Spinal cord (tissue), 10 donors: Measurements from ENCODE around the gene FAM186B. TPM values are rescaled to one million over a fixed set of nuclear protein-coding genes. Genes with fewer than 3 reads are reported as not detected.

Experiments
- DNase-seq, 6 donors: peaks; one replicate each; pipeline versions ENCODE4 v3.0.0 to v3.0.0-alpha.2; 2013 to 2015; ENCODE audit warnings: low spot score in 6 of 6, low read depth in 4 of 6
- H3K27ac ChIP-seq: one replicate; pipeline ENCODE4 v1.5.1; 2013; ENCODE audit warnings: low read depth, low read length, control low read depth
- H3K27me3 ChIP-seq: one replicate; pipeline ENCODE4 v1.6.1; 2013; ENCODE audit warnings: low read length; ENCODE audit not compliant: control insufficient read depth, insufficient read depth
- H3K36me3 ChIP-seq: one replicate; pipeline ENCODE4 v1.6.1; 2013; ENCODE audit warnings: low read length; ENCODE audit not compliant: control insufficient read depth, insufficient read depth
- H3K4me1 ChIP-seq: one replicate; pipeline ENCODE4 v1.6.1; 2013; ENCODE audit warnings: low read length; ENCODE audit not compliant: control insufficient read depth, insufficient read depth
- H3K4me3 ChIP-seq: one replicate; pipeline ENCODE4 v1.5.1; 2013; ENCODE audit warnings: low read depth, low read length, control low read depth
- H3K9me3 ChIP-seq: one replicate; pipeline ENCODE4 v1.6.1; 2013; ENCODE audit warnings: low read length; ENCODE audit not compliant: control insufficient read depth, insufficient read depth
- WGBS: methylation state at CpG from one replicate; pipeline ENCODE4 v1.1.5; 2013; ENCODE audit warnings: missing lambda C conversion rate; ENCODE audit not compliant: insufficient coverage; 5-methylcytosine and 5-hydroxymethylcytosine counted together
- polyA plus RNA-seq, 2 donors: library from polyadenylated mRNA; unstranded; fragments of 120-200 nt; gene quantifications; one replicate each; pipeline ENCODE4 v1.2.1, GENCODE V29; 2013; ENCODE audit not compliant: insufficient read length in 2 of 2
- total RNA-seq, 2 donors: library from RNA; depleted of rRNA in 1 of 2; stranded (reverse); fragments of 120-200 nt in 1 of 2; fragments of >200 nt in 1 of 2; gene quantifications; one replicate each; pipeline versions ENCODE4 v1.2.3 to v1.2.4, GENCODE V29; 2013 to 2014
- donor health status: healthy.

Gene FAM186B
- total and polyA plus RNA-seq, 4 donors, result 0.10 to 3.4 (median 0.46) TPM

- DNase-seq, result no peak
- WGBS, result 93% methylated on average over 7 of the region's 7 CpGs
- no peaks in the 10 kb centered on the region for H3K9me3 ChIP-seq
- H3K4me3 ChIP-seq, result no peak overlapping the region
- H3K36me3 ChIP-seq, result peaks cover 95% of the 10 kb centered on the region
- no peak overlapping the region for H3K27ac ChIP-seq
- peaks cover 36% of the 10 kb centered on the region for H3K4me1 ChIP-seq
- H3K27me3 ChIP-seq, result no peaks in the 10 kb centered on the region
Measured at GRCh38 chr12:49646331-49646830, 40.9 kb upstream of the FAM186B start.

DNA sequence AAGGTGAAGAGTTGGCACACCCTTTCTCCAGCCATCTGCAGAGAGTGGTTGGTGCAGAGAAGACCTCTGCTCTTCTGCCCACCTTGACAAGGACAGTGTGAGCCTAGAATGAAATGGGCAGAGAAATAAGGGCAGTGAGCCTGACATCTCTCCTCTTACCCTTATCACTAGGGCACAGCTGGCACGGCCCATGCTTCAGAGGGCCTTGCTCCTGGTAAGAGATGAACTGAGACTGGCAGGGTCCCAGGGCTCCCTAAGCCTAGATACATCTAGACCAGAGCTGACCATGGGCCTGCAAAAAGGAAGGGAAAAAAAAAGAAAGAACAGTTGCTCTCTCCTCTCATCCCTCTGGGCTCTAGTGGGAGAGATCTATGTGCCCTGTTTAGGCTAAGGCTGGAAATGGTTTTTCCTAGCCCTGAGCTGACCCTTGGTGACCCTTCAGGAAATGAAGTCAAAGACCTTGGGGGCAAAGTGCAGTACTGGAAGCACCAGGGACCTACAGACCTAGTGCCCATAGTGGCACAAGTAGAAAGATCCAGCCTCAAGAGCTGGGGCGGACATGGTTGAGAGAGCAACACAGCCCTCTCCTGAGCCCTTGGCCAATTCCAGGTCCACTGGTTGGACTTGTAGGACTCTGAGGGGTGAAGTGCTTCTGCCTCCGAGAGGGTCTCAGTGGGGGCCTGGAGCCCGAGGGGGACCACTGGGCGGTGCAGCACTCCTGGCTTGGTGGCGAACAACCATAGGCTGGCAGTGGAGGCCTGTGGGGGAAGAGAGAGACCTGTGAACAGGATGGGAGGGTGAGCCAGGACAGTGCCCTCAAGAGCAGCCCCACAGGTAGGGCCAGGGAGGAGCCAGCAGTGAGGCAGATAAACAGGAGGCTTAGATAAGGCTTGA is 40.0 kb upstream of the FAM186B start:
- Histone ChIP-seq H3K4me3 (no peak overlapping the region), H3K9me3 (no peaks in the 10 kb centered on the region), H3K36me3 (peaks cover 87% of the 10 kb centered on the region), H3K4me1 (peaks cover 36% of the 10 kb centered on the region), H3K27me3 (no peaks in the 10 kb centered on the region), H3K27ac (no peak overlapping the region)
- DNase-seq, result no peak
- WGBS, result 96% methylated on average over 5 of the region's 6 CpGs

DNA sequence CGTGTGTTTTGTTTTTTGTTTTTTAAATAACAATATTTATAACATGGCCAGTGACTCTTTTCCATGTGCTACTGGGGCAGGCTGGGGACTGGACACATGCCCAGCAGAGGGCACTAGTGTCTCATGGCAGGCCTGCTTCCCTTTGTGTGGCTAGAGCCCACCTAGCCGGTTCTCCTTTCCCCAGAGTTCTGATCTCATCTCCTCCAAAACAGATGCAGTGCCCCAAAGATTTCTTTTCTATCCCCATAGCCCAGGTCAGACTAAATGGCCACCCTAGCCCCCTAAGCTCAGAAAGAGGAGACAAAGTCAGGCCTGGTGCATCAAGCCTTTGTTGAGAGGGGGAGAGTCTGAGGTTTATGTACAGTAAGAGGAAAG is 39.2 kb upstream of the FAM186B start:
- 0% methylated on average over 1 of the region's 2 CpGs for WGBS
- no peak overlapping the region for H3K27ac ChIP-seq
- peak in 4 of 6 donors; percentile 61 to 89 (median 75) for DNase-seq
- H3K27me3 ChIP-seq, result no peaks in the 10 kb centered on the region
- peaks cover 35% of the 10 kb centered on the region for H3K4me1 ChIP-seq
- H3K4me3 ChIP-seq, result no peak overlapping the region
- peaks cover 80% of the 10 kb centered on the region for H3K36me3 ChIP-seq
- no peaks in the 10 kb centered on the region for H3K9me3 ChIP-seq

- H3K4me3 ChIP-seq, result no peak overlapping the region
- H3K27ac ChIP-seq, result no peak overlapping the region
- H3K36me3 ChIP-seq, result peaks cover 75% of the 10 kb centered on the region
- peaks cover 33% of the 10 kb centered on the region for H3K4me1 ChIP-seq
- DNase-seq, result no peak
- H3K9me3 ChIP-seq, result no peaks in the 10 kb centered on the region
- 86% methylated on average over 9 of the region's 10 CpGs for WGBS
- H3K27me3 ChIP-seq, result no peaks in the 10 kb centered on the region
Measured at GRCh38 chr12:49643961-49644619, 38.7 kb upstream of the FAM186B start.

DNA sequence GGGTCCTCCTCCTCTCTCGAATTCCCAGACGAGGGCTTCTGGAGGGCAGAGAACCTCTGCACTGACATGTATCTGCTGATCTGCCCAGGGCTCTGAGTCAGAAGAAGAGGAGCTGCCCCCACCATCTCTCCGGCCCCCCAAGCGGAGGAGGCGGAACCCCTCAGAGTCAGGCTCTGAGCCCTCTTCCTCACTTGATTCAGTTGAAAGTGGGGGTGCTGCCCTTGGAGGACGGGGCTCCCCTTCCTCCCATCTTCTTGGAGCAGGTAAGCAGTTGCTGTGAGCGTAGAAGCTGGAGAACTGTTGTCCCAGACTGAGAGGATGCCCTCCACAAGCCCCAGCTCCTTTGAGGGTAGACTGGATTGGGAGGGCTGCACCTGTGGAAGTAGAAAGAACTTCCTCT is 37.7 kb upstream of the FAM186B start:
- DNase-seq, result no peak
- WGBS, result 92% methylated on average over 4 of the region's 7 CpGs
- Histone ChIP-seq H3K36me3 (peaks cover 66% of the 10 kb centered on the region), H3K27me3 (no peaks in the 10 kb centered on the region), H3K4me3 (no peak overlapping the region), H3K4me1 (peaks cover 26% of the 10 kb centered on the region), H3K9me3 (no peaks in the 10 kb centered on the region), H3K27ac (no peak overlapping the region)

- no peak overlapping the region for H3K4me3 ChIP-seq
- peaks cover 23% of the 10 kb centered on the region for H3K4me1 ChIP-seq
- no peak overlapping the region for H3K27ac ChIP-seq
- peaks cover 61% of the 10 kb centered on the region for H3K36me3 ChIP-seq
- no peaks in the 10 kb centered on the region for H3K9me3 ChIP-seq
- DNase-seq, result no peak
- 88% methylated on average over 7 of the region's 11 CpGs for WGBS
- H3K27me3 ChIP-seq, result no peaks in the 10 kb centered on the region
Measured at GRCh38 chr12:49642370-49642802, 36.9 kb upstream of the FAM186B start.

GRCh38 chr12:49641748-49642369 is 36.4 kb upstream of the FAM186B start:
- WGBS, result 88% methylated on average over 14 of the region's 17 CpGs
- H3K4me1 ChIP-seq, result peaks cover 23% of the 10 kb centered on the region
- H3K36me3 ChIP-seq, result peaks cover 57% of the 10 kb centered on the region
- no peak overlapping the region for H3K27ac ChIP-seq
- H3K27me3 ChIP-seq, result no peaks in the 10 kb centered on the region
- no peak for DNase-seq
- no peaks in the 10 kb centered on the region for H3K9me3 ChIP-seq
- H3K4me3 ChIP-seq, result no peak overlapping the region

GRCh38 chr12:49636979-49637755 is 31.7 kb upstream of the FAM186B start:
- DNase-seq, result peak in 3 of 6 donors; percentile 42 to 83 (median 82)
- Histone ChIP-seq H3K4me3 (no peak overlapping the region), H3K27ac (peak overlapping the region; percentile 58), H3K4me1 (peaks cover 20% of the 10 kb centered on the region), H3K27me3 (no peaks in the 10 kb centered on the region), H3K36me3 (peaks cover 53% of the 10 kb centered on the region), H3K9me3 (no peaks in the 10 kb centered on the region)
- 25% methylated on average over 5 of the region's 9 CpGs for WGBS

- H3K9me3 ChIP-seq, result no peaks in the 10 kb centered on the region
- no peaks in the 10 kb centered on the region for H3K27me3 ChIP-seq
- H3K27ac ChIP-seq, result peak overlapping the region; percentile 58
- H3K4me3 ChIP-seq, result no peak overlapping the region
- H3K4me1 ChIP-seq, result peaks cover 20% of the 10 kb centered on the region
- H3K36me3 ChIP-seq, result peaks cover 53% of the 10 kb centered on the region
- WGBS, result 84% methylated on average over 3 of the region's 13 CpGs
- no peak for DNase-seq
Measured at GRCh38 chr12:49636574-49636973, 31.1 kb upstream of the FAM186B start.
